ENCODE results near the gene CYFIP1.

Gene CYFIP1

GRCh38 chr15:22956257-22956977 is 23.8 kb downstream of the CYFIP1 start:
- Histone ChIP-seq H3K27ac (ENCODE audit: low read depth, low read length) (no peak overlapping the region), H3F3A (ENCODE audit: control insufficient read depth, insufficient read depth) (no peaks in the 10 kb centered on the region), H4K20me1 (ENCODE audit: control insufficient read depth, insufficient read depth, low read depth, low read length) (no peaks in the 10 kb centered on the region), H3K9me3 (ENCODE audit: control insufficient read depth, insufficient read depth, low read length) (no peaks in the 10 kb centered on the region), H3K4me3 (ENCODE audit: low read length) (no peak overlapping the region), H3K9me2 (replicated peaks; ENCODE audit: control insufficient read depth, low read length) (no peaks in the 10 kb centered on the region), H3K36me3 (ENCODE audit: control insufficient read depth, low read length) (no peaks in the 10 kb centered on the region), H3K4me1 (ENCODE audit: control insufficient read depth, low read length) (no peaks in the 10 kb centered on the region), H3K4me2 (ENCODE audit: low read length) (no peak overlapping the region), H3K79me2 (ENCODE audit: control insufficient read depth, low read length) (no peaks in the 10 kb centered on the region), H3K27me3 (ENCODE audit: control insufficient read depth, low read length) (no peaks in the 10 kb centered on the region)
- TF ChIP-seq EZH2phosphoT487 (IDR thresholded peaks at IDR 0.05; ENCODE audit: borderline replicate concordance, low read length) = no peak
- no peak for TF ChIP-seq CTCF (IDR thresholded peaks at IDR 0.05; ENCODE audit: low read depth, low read length, poor library complexity, severe bottlenecking)

GRCh38 chr15:22955544-22956119 is 24.5 kb downstream of the CYFIP1 start:
- Histone ChIP-seq H3K36me3 (ENCODE audit: control insufficient read depth, low read length) (no peaks in the 10 kb centered on the region), H4K20me1 (ENCODE audit: control insufficient read depth, insufficient read depth, low read depth, low read length) (no peaks in the 10 kb centered on the region), H3K27me3 (ENCODE audit: control insufficient read depth, low read length) (no peaks in the 10 kb centered on the region), H3K9me3 (ENCODE audit: control insufficient read depth, insufficient read depth, low read length) (no peaks in the 10 kb centered on the region), H3K4me3 (ENCODE audit: low read length) (no peak overlapping the region), H3K9me2 (replicated peaks; ENCODE audit: control insufficient read depth, low read length) (no peaks in the 10 kb centered on the region), H3K4me1 (ENCODE audit: control insufficient read depth, low read length) (no peaks in the 10 kb centered on the region), H3F3A (ENCODE audit: control insufficient read depth, insufficient read depth) (no peaks in the 10 kb centered on the region), H3K4me2 (ENCODE audit: low read length) (no peak overlapping the region), H3K79me2 (ENCODE audit: control insufficient read depth, low read length) (no peaks in the 10 kb centered on the region), H3K27ac (ENCODE audit: low read depth, low read length) (no peak overlapping the region)
- TF ChIP-seq EZH2phosphoT487 (IDR thresholded peaks at IDR 0.05; ENCODE audit: borderline replicate concordance, low read length) (no peak), CTCF (IDR thresholded peaks at IDR 0.05; ENCODE audit: low read depth, low read length, poor library complexity, severe bottlenecking) (no peak)

DNA sequence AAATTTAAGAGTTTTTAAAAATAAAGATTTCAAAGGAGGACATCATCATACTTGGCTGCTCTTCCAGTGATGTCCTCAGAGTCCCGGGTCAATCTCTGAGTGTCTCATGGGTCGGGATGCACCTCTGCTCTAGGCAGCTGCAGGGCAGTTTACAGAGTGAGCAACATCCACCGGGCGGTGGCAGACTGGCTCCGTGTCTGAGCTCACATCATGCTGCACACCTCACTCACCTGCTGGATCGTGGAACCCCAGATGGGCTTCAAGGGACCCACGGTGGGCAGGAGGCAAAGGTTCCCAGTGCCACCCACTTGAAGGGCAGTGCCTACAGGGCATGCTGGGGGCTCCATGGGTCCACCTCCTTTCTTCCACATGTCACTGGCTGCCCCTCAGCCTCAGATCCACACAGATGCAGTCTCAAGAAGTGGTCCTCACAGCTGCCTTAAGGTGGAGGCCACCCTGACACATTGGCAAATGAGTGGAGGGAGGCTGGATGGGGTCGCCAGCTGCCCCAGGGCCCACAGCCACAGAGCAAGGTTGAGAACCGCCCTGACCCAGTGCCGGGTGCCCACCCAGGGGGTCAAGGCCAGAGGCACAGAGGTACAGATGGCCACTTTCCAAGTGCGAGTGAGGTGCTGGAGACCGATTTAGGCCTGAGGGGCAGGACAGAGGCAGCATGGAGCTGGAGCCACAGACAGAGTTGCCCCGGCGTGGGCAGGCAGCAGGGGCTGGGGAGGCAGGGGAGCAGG is 25.2 kb downstream of the CYFIP1 start:
- Histone ChIP-seq H3F3A (ENCODE audit: control insufficient read depth, insufficient read depth) (no peaks in the 10 kb centered on the region), H3K4me2 (ENCODE audit: low read length) (no peak overlapping the region), H3K4me1 (ENCODE audit: control insufficient read depth, low read length) (no peaks in the 10 kb centered on the region), H3K4me3 (ENCODE audit: low read length) (no peak overlapping the region), H3K9me3 (ENCODE audit: control insufficient read depth, insufficient read depth, low read length) (no peaks in the 10 kb centered on the region), H3K9me2 (replicated peaks; ENCODE audit: control insufficient read depth, low read length) (no peaks in the 10 kb centered on the region), H3K79me2 (ENCODE audit: control insufficient read depth, low read length) (no peaks in the 10 kb centered on the region), H3K36me3 (ENCODE audit: control insufficient read depth, low read length) (no peaks in the 10 kb centered on the region), H3K27me3 (ENCODE audit: control insufficient read depth, low read length) (no peaks in the 10 kb centered on the region), H3K27ac (ENCODE audit: low read depth, low read length) (no peak overlapping the region), H4K20me1 (ENCODE audit: control insufficient read depth, insufficient read depth, low read depth, low read length) (no peaks in the 10 kb centered on the region)
- no peak for TF ChIP-seq CTCF (IDR thresholded peaks at IDR 0.05; ENCODE audit: low read depth, low read length, poor library complexity, severe bottlenecking)
- TF ChIP-seq EZH2phosphoT487 (IDR thresholded peaks at IDR 0.05; ENCODE audit: borderline replicate concordance, low read length) = no peak

Data from DOHH2 (cell line).